Hematopoietic multipotent progenitor cell treated with erythropoietin and hydrocortisone succinate and interleukin-3 and kit ligand, for 8 days (in vitro differentiated cells): ENCODE results near the gene BFSP2.
"Not testable (repeated sequence)": the region's sequence is repeated elsewhere in the genome, so short reads cannot be mapped to it uniquely, and the experiment has no call there.

Experiments used
- DNase-seq: peaks from one replicate; pipeline ENCODE4 v3.0.0-alpha.2; 2015

The BFSP2 gene

DNA sequence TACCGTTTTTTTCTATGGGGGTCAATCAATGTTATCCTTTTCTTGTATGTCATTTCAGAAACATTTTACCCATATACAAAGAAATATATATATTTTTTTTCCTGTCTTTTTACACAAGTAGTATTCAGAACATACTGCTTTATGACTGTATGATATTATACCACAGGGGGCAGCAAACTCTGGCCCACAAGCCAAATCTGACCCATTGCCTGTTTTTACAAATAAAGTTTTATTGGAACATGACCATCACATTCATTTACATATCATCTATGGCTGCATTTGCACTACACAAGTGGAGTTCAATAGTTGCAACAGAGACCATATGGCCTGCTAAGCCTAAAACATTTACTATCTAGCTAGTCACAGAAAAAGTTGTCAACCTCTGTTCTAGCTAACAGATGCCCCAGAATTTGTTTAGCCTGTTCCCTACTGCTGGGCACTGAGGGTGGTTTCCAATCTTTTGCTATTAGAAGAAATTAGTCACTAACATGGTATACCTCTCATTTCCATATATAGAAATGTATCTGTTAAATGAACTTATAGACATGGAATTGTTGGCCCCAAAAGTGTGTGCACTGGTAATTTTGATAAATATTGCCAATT is 57.7 kb downstream of the BFSP2 start:
- DNase-seq, result peak; percentile 31

DNA sequence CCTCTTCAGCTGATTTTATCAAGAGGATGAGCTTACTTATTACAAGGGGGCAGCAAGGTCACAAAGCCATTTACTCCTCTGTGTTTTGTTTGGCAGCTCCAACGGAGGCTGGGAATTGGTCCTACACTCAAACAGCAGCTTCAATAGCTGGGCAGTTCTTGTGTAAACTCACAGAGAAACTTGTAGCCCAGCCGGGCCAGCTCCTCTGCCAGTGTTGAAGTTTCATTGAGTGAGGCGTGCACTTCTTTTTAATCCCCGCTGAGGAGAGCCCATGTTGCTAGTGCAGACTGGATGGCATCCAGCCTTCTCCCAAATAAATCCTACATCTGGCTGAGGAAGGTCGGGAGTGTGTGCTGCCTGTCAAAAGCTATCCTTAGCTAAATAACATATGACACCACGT is 59.5 kb downstream of the BFSP2 start:
- no peak for DNase-seq

- DNase-seq, result no peak
These were observed 61.0 kb downstream of the BFSP2 start for GRCh38 chr3:133460809-133461208.

- DNase-seq, result no peak
These were observed 61.4 kb downstream of the BFSP2 start for GRCh38 chr3:133461291-133461690.

DNA sequence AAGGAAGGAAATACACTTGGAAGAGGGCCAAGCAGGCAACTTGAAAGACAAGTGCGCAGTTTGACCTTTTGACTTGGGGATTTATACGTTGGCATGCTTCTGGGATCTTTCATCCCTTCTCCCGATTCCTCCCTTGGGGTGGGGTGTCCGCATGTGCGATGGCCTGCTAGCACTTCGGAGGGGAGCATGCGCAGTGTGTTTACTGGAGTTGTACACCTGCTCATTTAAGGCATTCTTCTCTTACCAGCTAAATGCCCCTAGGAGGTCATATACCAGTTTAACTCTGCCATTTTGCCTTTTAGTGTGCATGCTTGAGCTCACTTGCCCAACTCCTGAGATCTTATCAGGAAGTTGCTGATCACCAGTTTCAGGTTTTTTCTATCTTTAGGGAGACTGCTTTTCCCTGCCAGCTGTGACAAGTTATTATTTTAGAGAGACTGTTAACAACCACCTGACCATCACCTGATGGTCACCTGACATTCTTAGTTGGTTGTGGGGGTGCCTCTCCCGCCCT is 63.5 kb downstream of the BFSP2 start:
- no peak for DNase-seq

DNA sequence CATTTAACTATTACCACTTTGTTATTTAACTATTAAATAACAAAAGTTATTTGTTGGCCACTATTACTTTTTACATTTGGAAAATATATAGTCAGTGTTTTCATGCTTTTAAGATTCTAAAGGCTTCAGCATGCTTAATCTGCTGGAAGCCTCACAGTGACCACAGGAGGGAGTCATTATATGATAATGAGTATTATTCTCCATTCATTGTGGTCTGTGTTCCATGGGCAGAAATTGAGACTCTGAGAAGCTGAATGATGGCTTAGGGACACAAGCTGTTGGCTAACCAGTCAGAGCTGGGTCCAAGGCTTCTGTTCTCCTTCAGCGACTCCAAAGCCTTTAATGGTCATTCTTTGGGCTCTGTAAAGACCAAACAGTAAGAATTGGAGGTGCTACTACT is 64.7 kb downstream of the BFSP2 start:
- peak; percentile 42 for DNase-seq

- no peak for DNase-seq
These were observed 66.9 kb downstream of the BFSP2 start for GRCh38 chr3:133466531-133467386.

- no peak for DNase-seq
These were observed 67.9 kb downstream of the BFSP2 start for GRCh38 chr3:133467780-133468179.

- no peak for DNase-seq
These were observed 68.4 kb downstream of the BFSP2 start for GRCh38 chr3:133468251-133468721.

GRCh38 chr3:133469140-133469731 is 69.4 kb downstream of the BFSP2 start:
- DNase-seq, result no peak

DNA sequence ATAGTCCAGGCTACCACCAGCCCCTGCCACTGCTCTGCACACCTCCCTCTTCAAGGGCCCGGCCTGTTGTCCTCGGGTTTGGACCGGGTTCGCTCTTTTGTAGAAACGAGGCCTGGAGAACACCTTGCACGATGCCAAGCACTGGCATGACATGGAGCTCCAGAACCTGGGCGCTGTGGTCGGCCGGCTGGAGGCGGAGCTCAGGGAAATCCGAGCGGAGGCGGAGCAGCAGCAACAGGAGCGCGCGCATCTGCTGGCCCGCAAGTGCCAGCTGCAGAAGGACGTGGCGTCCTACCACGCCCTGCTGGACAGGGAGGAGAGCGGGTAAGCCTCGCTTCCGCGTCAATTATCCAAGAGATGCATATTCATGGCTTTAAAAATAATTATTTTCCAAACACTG is 72.4 kb downstream of the BFSP2 start:
- no peak for DNase-seq

- DNase-seq, result no peak
These were observed 73.0 kb downstream of the BFSP2 start for GRCh38 chr3:133472889-133473288.

GRCh38 chr3:133473472-133474191 is 73.8 kb downstream of the BFSP2 start:
- DNase-seq, result not testable (repeated sequence)

GRCh38 chr3:133474251-133474801 is 74.5 kb downstream of the BFSP2 start:
- DNase-seq, result no peak

- DNase-seq, result no peak
These were observed 75.0 kb downstream of the BFSP2 start for GRCh38 chr3:133474817-133475216.

DNA sequence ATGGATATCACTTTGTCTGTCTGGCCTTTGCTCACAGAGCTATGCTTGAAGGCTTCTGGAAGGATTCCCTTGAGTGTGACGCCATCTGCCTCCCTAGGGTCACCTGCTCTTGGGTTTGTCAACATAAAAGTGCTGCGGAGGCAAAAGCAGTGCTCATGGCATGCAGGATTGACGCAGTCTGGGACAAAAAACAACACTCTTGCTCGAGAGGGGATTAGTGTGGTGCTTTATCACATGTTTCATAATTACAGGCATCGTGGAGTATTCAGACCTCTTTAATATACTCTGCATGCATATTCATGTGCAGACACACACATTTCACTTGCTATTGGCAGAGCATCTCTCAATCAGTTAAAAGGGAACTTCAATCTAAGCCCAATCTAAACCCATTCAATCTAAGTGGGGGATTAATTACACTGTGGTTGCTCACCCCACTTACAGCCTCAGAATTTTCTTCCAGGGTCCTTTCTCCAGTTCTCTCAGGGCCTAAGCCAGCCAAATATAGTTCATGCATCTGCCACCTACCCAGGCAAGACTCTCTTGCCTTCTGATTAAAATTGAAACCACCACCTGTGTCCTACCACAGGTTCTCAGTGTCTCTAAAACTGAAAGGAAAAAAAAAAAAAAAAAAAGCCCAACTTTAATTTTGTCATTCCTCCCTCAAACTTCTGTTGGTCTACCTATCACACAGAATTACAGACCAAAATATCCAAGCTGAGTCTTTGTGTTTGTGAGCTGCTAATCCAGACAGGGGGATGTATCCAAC is 75.6 kb downstream of the BFSP2 start:
- no peak for DNase-seq

- no peak for DNase-seq
These were observed 77.1 kb downstream of the BFSP2 start for GRCh38 chr3:133476971-133477375.

- no peak for DNase-seq
These were observed 77.6 kb downstream of the BFSP2 start for GRCh38 chr3:133477487-133477886.

DNA sequence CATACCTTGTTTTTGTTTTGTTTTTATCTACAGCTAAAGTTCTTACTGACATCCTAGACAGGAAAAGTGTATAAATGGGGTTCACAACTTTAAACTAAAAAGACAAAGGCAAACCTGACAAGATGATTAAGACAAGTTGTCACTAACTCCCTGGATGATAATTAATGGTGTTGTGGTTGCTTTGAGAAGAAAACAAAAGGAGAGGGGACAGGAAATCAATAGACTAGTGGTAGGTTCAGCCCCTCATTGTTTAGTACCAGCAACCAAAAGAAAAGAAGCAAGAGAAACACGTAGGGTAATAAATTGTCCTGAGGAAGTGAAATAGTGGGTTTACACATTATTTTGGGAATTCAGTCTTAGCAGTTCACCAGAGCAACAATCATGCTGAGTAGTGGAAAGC is 78.8 kb downstream of the BFSP2 start:
- DNase-seq, result no peak

DNA sequence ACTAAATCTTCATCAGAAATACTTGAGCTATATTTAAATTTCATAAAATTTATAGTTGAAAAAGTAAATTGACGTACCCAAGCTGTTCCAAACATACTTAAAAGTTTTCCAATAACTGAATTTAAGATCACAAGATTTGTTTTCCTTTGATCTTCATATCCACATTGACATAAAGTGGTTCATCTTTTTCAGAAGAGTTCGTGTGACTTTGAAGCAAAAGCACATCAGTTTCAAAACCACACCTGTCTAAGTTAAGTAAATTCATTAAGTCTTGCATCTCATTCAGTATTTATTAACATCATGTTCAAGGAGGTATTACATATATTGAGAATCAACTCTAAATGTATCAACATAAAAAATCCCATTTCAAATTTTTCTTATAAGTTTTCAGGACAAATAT is 79.5 kb downstream of the BFSP2 start:
- DNase-seq, result no peak

GRCh38 chr3:133479895-133480669 is 80.2 kb downstream of the BFSP2 start:
- DNase-seq, result no peak
